22Rv1 (cell line): ENCODE measurements around the gene FARP1.

Experiments used
- H3K27ac ChIP-seq: fragments of 450-650 bp; 2 replicates; pipeline ENCODE4 v1.5.1; 2017
- CTCF ChIP-seq: fragments of 450-650 bp; IDR thresholded peaks from 2 replicates; pipeline ENCODE4 v1.5.1; 2017; ENCODE audit warnings: mild to moderate bottlenecking
- ZFX ChIP-seq: fragments of 450-650 bp; IDR thresholded peaks from 2 replicates; pipeline ENCODE4 v1.6.1; 2017; ENCODE audit warnings: antibody characterized with exemption, borderline replicate concordance

Gene FARP1

GRCh38 chr13:98447130-98447529 is 304.2 kb downstream of the FARP1 start:
- TF ChIP-seq ZFX (no peak), CTCF (no peak)
- H3K27ac ChIP-seq = no peak overlapping the region

GRCh38 chr13:98447881-98448641 is 305.2 kb downstream of the FARP1 start:
- TF ChIP-seq CTCF (peak; percentile 95), ZFX (no peak)
- no peak overlapping the region for H3K27ac ChIP-seq

GRCh38 chr13:98448642-98448928 is 305.7 kb downstream of the FARP1 start:
- H3K27ac ChIP-seq = no peak overlapping the region
- TF ChIP-seq CTCF (peak; percentile 69), ZFX (no peak)

- TF ChIP-seq ZFX = no peak
Observed at GRCh38 chr13:98449273-98449672, 306.4 kb downstream of the FARP1 start.

GRCh38 chr13:98450026-98450425 is 307.1 kb downstream of the FARP1 start:
- H3K27ac ChIP-seq = no peak overlapping the region
- TF ChIP-seq CTCF (no peak), ZFX (no peak)

More at GRCh38 chr13:98449273-98449672, 306.4 kb downstream of the FARP1 start:
- H3K27ac ChIP-seq = no peak overlapping the region

GRCh38 chr13:98450539-98451111 is 307.7 kb downstream of the FARP1 start:
- H3K27ac ChIP-seq = no peak overlapping the region

GRCh38 chr13:98451676-98452470 is 309.0 kb downstream of the FARP1 start:
- TF ChIP-seq ZFX (no peak), CTCF (no peak)
- no peak overlapping the region for H3K27ac ChIP-seq

More at GRCh38 chr13:98450539-98451111, 307.7 kb downstream of the FARP1 start:
- TF ChIP-seq ZFX (no peak), CTCF (no peak)
